Hepatocyte (in vitro differentiated cells): ENCODE results near the gene SLC16A9.
"Not testable (repeated sequence)": the region's sequence is repeated elsewhere in the genome, so short reads cannot be mapped to it uniquely, and the experiment has no call there.

Experiments used
- CTCF ChIP-seq: fragments of 200-600 bp; sonication (generic); IDR thresholded peaks from 2 replicates; pipeline ENCODE4 v1.5.1; 2016; ENCODE audit warnings: antibody characterized with exemption, mild to moderate bottlenecking; ENCODE audit not compliant: poor library complexity
- EZH2 ChIP-seq: fragments of 200-600 bp; sonication (generic); IDR thresholded peaks from 2 replicates; pipeline ENCODE4 v1.6.1; 2016; ENCODE audit warnings: antibody characterized with exemption, mild to moderate bottlenecking, borderline replicate concordance

- TF ChIP-seq CTCF, EZH2: not testable (repeated sequence)
Observed at GRCh38 chr10:59729167-59729566, 19.5 kb upstream of the SLC16A9 start.
